Measurements from ENCODE around the gene CALHM1. TPM values are rescaled to one million over a fixed set of nuclear protein-coding genes. Genes with fewer than 3 reads are reported as not detected.
"Not testable (repeated sequence)": the region's sequence is repeated elsewhere in the genome, so short reads cannot be mapped to it uniquely, and the experiment has no call there.

CALHM1 gene, protein sequence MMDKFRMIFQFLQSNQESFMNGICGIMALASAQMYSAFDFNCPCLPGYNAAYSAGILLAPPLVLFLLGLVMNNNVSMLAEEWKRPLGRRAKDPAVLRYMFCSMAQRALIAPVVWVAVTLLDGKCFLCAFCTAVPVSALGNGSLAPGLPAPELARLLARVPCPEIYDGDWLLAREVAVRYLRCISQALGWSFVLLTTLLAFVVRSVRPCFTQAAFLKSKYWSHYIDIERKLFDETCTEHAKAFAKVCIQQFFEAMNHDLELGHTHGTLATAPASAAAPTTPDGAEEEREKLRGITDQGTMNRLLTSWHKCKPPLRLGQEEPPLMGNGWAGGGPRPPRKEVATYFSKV
- total RNA-seq (2014; rRNA removed; shearing (Covaris generic); ENCODE audit: low replicate concordance): not detected in 2 replicates

DNA sequence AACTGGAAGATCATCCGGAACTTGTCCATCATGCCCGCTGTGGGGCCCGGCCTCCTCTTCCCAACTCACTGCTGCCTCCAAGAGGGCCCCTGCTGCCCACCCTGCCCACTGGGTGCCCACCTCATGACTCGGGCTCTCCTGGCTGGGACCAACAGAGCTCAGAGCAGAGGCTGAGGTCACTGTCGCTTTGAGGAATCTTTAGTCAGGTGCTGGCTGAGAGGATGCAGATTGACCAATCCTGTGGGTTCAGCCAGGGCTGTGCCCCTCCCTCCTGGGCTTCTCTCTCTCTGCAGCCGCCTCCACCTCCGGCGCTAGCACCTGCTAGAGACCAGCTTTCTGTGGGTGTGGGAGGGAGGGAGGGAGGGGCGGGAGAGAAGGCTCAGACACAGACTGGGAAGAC lies at the start of gene CALHM1:
Gene CALHM1 (minus strand): TSS at position 181 of the 400 bp plus-strand sequence. CDS start 149 bp downstream, at position 32.
- no peak for DNase-seq
- H3K4me3 ChIP-seq: no peak within 1 kb of the TSS
- no peaks in the 10 kb centered on the region for H3K9me3 ChIP-seq
- H3K27me3 ChIP-seq: no peaks in the 10 kb centered on the region
- no peaks in the 10 kb centered on the region for H3K36me3 ChIP-seq

DNA sequence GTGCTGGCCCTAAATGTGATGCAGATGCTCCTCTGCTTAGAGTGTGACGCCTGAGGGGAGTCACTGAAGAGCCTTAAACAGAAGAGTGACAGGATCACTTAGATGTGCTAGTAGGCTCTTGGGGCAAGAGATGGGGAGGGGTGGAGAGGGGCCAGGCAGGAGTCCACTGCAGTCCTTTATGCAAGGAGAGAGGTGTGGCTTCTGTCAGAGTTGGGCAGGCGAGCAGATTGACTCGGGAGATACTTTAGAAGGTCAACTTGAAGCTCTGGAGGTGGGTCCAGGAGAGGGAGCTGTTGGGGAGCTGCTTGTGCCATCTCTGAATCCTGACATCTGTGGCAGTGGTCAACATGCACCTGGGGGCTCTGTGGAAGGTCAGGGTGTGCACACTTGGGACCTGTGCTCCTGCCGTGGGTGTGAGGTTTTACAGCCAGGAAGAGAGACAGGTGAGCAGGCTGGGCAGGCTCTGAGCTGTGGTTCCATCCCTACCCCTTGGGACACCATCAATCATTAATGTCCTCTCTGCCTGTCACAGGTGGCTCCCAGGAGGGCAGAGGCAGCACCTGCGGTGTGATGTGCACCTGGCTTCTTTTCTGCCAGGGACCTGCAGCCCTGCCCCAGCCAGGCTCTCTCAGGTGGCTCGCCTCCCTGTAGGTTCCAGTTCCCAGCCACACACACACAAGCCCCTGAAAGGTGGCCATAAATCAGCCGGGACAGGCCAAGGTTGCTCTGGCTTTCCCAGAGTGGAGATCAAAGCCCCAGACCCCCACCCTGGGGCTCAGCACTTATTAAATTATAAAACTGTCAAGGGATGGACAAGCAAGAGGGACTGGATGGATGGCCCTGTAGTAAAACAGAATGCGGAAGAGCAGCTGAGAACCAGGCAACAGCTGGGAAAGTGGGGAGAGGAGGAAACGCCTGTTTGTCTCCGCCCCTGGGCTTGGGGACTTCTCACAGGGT lies 48.8 kb upstream of the CALHM1 start:
- H3K27me3 ChIP-seq: no peaks in the 10 kb centered on the region
- DNase-seq: no peak
- H3K4me3 ChIP-seq: no peak overlapping the region
- no peaks in the 10 kb centered on the region for H3K36me3 ChIP-seq
- H3K9me3 ChIP-seq: no peaks in the 10 kb centered on the region

DNA sequence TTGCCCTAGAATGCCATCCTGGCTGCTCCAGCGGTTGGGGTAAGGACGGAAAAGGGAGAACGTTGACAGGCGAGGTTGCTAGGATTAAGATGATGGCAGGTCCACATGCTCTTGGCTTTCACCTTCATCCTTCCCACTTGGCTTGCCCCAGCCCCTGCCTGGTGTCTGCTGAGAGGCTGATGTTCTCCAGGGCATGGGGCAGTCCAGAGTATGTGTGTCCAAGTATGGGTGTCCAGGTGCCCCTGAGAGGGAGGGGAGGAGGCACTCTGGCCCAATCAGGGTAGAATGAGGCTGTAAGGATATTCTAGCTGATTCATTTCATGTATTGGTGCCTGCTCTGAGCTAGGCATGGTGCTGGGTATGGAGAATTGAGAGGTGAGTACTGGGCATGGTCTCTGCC lies 47.4 kb upstream of the CALHM1 start:
- no peaks in the 10 kb centered on the region for H3K9me3 ChIP-seq
- H3K27me3 ChIP-seq: no peaks in the 10 kb centered on the region; the same call in 1 of the 2 replicates
- H3K36me3 ChIP-seq: no peaks in the 10 kb centered on the region
- no peak overlapping the region for H3K4me3 ChIP-seq
- DNase-seq: no peak

DNA sequence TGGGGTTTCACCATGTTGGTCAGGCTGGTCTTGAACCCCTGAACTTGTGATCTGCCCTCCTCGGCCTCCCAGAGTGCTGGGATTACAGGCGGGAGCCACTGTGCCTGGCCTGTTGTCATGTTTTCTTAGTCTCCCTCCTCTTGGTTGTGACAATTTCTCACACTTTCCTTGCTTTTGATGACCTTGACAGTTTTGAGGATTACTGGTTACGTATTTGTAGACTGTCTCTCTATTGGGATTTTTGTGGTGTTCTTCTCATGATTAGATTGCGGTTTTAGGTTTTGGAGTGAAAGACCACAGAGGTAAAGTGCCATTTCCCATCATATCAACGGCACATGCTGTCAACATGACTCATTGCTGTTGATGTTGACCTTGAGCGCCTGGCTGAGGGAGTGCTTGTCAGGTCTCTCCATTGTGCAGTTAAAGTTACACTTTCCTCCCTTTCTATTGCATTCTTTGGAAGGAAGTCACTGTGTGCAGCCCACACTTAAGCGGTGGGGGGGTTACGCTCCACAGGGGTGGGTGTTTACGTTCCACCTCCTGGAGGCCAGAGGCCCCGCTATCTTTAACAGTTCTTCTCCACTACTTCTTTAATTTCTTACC lies 45.6 kb upstream of the CALHM1 start:
- Histone ChIP-seq H3K4me3 (no peak overlapping the region), H3K9me3 (no peaks in the 10 kb centered on the region), H3K36me3 (no peaks in the 10 kb centered on the region), H3K27me3 (peaks cover 3% of the 10 kb centered on the region; the same call in 1 of the 2 replicates)
- DNase-seq: peak; percentile 24

DNA sequence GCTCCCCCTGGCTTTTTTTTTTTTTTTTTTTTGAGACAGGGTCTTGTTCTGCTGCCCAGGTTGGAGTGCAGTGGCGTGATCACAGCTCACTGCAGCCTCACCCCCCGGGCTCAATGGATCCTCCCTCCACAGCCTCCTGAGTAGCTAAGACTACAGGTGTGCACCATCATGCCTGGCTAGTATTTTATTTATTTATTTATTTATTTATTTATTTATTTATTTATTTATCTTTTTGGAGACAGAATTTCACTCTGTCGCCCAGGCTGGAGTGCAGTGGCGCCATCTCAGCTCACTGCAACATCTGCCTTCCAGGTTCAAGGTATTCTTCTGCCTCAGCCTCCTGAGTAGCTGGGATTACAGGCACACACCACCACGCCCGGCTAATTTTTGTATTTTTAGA lies 45.1 kb upstream of the CALHM1 start:
- not testable (repeated sequence) for DNase-seq, H3K27me3 ChIP-seq, H3K9me3 ChIP-seq, H3K36me3 ChIP-seq, H3K4me3 ChIP-seq

DNA sequence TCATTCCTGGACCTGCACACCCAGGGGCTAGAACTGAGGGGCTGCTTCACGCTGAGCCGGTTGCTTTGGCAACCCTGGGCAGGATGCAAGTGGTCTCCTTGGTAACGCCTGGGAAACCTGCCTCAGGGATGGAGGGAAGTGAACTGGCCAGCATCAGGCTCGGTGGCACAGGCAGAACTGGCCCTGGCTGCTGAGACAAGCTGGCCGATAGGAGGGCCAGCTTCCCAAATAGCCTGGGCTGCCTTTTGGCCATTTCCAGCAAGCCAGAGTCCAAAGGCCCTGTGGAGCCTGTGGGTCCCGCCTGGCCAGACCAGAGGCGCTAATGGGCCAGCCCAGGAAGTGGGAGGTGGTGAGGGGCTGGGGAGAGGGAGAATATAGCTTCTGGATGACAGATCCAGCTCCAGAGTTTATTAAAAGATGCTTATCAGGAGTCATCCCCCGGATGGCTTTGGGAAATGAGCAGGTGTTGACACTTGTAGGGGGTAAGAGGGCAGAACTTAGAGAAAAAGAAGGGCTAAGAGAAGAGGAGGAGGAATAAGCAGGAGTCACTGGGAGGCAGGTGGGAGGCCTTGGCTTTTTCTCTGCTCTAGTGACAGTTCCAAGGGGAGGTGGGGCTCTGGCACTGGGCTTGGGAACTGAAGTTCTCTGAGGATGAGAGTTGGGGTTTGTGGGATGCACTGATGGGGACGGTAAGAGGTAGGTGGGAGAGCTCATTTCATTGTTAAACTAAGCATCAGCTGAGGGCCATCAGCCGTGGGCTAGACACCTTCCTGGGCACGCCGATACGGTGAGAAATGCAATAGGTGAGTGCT lies 44.4 kb upstream of the CALHM1 start:
- H3K9me3 ChIP-seq: no peaks in the 10 kb centered on the region
- peaks cover 7% of the 10 kb centered on the region; the same call in 1 of the 2 replicates for H3K27me3 ChIP-seq
- no peak for DNase-seq
- no peaks in the 10 kb centered on the region for H3K36me3 ChIP-seq
- no peak overlapping the region for H3K4me3 ChIP-seq

DNA sequence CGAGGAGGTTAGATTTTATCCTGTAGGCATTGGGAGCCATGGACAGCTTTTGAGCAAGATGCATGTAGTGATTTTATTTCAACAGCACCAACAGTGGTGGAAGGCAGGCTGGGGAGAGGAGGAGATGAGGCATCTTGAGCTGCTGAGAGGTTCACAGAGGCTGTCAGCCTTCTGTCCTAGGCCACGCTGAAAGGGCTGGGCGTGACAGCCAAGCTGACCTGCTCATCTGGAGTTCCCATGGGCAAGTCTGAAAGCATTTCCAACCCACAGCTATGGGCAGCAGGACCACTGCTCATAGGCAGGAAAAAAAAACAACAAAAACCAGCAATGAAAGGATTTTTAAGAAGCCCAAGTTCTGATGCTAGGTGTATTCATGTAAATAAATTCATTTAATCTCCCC lies 42.5 kb upstream of the CALHM1 start:
- H3K27me3 ChIP-seq: peaks cover 17% of the 10 kb centered on the region

DNA sequence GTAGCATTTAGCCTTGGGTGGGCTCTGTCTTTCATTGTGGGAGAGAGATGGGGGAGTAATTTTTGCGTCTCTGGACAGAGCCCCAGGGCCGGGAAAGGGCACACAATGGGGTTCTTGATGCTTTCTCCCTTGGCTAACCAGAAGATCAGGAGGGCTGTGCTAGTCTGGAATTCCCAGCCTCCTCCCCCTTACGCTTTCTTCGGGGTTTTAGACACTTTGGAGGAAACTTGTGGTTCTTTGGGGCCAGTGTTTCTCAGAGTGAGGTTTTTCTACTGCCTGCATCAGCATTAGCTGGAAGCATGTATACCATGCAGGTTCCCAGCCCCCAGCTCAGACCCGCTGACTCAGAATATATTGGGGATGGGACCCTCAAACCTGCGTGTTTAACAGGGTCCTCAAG lies 41.8 kb upstream of the CALHM1 start:
- Histone ChIP-seq H3K27me3 (peaks cover 17% of the 10 kb centered on the region), H3K9me3 (no peaks in the 10 kb centered on the region), H3K36me3 (no peaks in the 10 kb centered on the region), H3K4me3 (no peak overlapping the region)
- no peak for DNase-seq

More for the DNA sequence above, 42.5 kb upstream of the CALHM1 start:
- Histone ChIP-seq H3K4me3 (no peak overlapping the region), H3K9me3 (no peaks in the 10 kb centered on the region), H3K36me3 (no peaks in the 10 kb centered on the region)
- no peak for DNase-seq

DNA sequence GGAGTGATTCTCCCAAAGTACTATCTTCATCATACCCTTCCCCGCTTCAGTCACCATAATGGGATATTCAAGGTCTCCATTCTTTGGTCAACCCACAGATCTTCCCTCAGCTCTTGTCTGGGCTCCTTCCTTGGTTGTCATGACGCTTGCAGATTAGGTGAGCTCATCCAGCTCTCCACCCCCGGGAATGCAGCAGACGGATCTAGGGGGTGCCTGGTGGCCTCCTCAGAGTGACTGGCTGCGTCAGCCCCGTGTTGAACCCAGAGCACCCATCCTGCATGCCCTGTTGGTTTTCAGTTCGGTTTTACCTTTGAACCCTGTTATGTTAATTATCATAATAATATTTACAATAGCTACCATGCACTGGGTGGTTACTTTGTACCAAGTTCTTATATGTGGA lies 41.2 kb upstream of the CALHM1 start:
- Histone ChIP-seq H3K9me3 (no peaks in the 10 kb centered on the region), H3K36me3 (no peaks in the 10 kb centered on the region), H3K4me3 (no peak overlapping the region), H3K27me3 (peaks cover 21% of the 10 kb centered on the region)
- DNase-seq: no peak

DNA sequence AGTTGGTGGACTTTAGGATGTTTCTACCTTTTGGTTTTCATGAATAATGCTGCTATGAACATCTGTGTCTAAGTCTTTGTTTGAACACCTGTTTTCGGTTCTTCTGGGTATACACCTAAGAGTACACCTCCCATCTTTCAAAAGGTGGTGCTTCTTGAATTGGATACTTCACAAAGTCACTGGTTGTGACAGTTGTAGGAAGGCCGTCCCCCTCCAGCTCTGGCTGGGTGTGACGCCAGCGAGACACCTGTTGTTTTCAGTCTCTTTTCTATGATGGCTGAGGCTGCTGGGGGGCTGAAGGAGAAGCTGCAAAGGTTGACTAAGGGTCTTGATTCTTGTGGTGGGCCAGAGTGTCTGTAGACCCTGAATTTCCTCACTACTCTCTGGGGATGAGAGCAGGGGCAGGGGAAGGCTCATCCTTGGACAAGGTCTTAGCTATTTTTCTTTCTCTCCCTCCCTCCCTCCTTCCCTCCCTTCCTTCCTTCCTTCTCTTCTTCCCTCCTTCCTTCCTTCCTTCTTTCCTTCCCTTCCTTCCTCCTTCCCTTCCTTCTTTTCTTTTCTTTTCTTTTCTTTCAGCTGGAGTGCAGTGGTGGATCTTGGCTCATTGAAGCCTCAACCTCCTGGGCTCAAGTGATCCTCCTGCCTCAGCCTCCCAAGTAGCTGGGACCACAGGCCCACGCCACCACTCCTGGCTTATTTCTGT lies 40.4 kb upstream of the CALHM1 start:
- Histone ChIP-seq H3K4me3 (no peak overlapping the region), H3K27me3 (peaks cover 29% of the 10 kb centered on the region), H3K36me3 (no peaks in the 10 kb centered on the region), H3K9me3 (no peaks in the 10 kb centered on the region)
- no peak for DNase-seq

DNA sequence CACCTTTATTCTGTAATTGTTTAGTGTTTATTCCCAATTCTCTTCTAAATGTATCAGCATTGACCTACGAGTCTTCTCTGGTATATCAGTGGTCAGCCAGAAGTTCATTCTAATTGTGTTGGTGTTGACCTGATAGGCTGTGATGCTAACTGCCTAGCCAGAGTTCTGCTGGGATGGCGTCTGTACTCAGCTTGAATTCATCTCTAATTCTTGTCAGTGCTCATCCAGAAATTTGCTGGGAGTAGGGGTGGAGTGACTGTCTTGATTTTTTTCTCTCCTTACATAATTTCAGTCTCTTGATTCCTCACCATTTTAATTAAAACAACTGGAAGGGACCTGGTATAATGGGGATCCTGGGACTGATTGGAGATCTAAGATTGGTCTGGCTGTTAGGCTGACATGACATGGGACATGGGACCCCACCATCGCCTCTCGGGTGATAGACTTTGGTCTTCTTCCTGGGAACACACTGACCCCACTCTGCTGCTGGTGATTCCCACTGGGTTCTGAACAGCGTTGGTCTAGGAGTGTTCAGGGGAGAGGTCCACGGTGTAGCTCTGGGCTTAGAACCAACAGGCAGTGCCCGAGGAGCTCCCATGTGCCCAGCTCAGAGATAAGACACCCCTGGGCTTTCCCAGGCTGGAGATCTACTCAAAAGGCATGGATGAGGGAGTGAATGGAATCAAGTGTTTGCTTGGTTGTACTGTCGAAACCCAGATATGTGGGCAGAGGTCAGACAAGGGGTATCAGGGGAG lies 38.6 kb upstream of the CALHM1 start:
- no peak for DNase-seq
- H3K9me3 ChIP-seq: no peaks in the 10 kb centered on the region
- peaks cover 32% of the 10 kb centered on the region for H3K27me3 ChIP-seq
- H3K4me3 ChIP-seq: no peak overlapping the region
- no peaks in the 10 kb centered on the region for H3K36me3 ChIP-seq

DNA sequence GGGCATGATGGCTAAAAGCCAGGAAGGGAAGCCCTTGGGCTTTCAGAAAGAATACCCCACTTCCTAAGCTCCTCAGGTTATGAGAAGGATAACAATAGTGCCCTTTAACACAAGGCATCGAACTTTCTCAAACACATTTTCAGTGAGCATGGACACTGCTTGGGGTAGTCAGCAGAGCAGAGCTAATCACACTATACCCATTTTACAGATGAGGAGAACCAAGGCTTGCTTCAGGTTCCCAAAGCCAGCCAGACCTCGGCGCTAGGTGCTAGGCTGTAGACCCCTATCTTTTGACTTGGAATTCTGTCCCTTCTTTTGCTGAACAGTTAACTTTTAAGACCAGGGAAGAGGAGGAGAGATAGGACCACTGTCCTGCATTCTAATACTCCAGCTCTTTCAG lies 36.6 kb upstream of the CALHM1 start:
- no peak for DNase-seq
- H3K27me3 ChIP-seq: peaks cover 32% of the 10 kb centered on the region
- no peaks in the 10 kb centered on the region for H3K9me3 ChIP-seq
- no peaks in the 10 kb centered on the region for H3K36me3 ChIP-seq
- no peak overlapping the region for H3K4me3 ChIP-seq

DNA sequence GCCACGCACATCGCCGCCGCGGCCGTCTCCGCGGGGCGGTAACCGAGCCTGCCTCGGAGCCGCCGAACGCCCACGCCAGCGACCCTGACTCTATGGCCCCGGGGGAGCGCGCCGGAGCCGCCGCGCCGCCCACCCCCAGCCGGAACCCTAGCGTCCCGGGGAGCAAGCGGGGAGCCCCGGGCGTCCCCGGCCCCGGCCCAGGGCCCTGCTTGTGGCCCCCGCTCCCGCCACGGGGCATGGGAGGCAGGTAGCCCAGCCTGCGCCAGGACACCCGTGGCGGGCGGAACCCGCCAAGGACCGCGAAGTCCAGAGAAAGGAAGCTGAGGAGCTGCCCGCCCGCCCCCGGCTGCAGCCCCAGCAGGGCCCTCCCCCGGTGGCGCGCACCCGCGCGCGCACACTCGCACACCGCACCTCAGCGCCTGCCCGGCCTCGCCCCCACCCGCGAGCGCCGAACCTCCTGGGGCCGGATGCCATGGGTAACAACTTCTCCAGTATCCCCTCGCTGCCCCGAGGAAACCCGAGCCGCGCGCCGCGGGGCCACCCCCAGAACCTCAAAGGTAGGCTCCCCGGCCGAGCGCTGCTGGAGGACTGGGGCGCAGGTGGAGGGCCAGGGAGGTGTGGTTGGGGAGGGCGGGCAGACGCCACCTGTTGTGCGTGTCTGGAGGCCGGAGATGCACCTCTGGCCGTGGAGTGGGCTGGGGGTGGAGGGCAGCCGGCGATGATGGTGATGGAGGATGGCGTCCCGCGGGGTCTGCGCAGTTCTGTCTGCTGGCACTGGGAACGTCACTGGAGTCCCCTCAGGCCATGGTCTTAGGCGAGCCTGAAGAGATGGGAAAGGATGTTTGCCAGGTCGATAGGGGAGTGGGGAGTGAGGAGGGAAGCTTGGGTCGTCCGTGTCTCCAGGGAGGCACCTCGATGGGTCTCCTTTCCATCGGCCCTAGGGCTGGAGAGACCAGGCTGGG lies 35.5 kb upstream of the CALHM1 start:
- Histone ChIP-seq H3K4me3 (peak overlapping the region; percentile 22; the same call in 1 of the 2 replicates), H3K9me3 (no peaks in the 10 kb centered on the region), H3K36me3 (no peaks in the 10 kb centered on the region), H3K27me3 (peaks cover 29% of the 10 kb centered on the region)
- peak; percentile 26 for DNase-seq

DNA sequence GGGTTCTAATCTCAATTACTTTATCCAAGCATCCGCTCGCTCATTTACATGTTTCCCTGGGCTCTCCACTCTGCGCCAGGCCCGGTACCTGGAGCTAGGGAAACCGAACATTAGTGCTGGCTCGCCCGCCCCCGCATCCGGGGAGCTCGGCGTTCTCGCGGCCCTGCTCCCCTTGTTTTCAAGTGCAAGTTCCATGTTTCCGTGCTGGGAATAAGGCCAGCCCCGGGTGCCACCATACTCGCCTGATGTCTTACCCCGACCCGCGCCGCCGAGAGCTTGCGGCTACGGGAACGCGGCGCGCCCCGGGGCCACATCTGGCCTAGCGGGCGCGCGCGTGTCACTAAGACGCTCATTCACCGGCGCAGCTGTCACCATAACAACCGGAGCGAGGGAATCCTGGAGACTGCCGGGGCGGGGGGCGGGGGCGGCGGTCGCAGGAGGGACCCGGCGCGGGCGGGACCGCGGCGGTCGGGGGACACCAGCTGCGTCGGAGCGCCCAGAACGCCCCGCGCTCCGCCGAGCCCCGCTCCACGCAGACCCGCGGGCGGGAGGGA lies 34.7 kb upstream of the CALHM1 start, which contains the start of gene NEURL1:
Gene NEURL1 (plus strand): TSS at position 344 of the 554 bp plus-strand sequence. CDS start 683 bp downstream, outside the sequence.
- Histone ChIP-seq H3K36me3 (no peaks in the 10 kb centered on the region), H3K27me3 (peaks cover 25% of the 10 kb centered on the region), H3K9me3 (no peaks in the 10 kb centered on the region), H3K4me3 (peak within 1 kb of the TSS; percentile 22)
- DNase-seq: no peak

All from MG63 (cell line).